MCF 10A (cell line): ENCODE data around the gene MOB3C. TPM values are rescaled to one million over a fixed set of nuclear protein-coding genes. Genes with fewer than 3 reads are reported as not detected.

Source experiments
- BruUV-seq: library from RNA; stranded (reverse); fragments of 400-500 nt; replicated peaks from 2 replicates; lab custom pipeline; 2021; lab: Mats Ljungman, UMichigan
- CTCF ChIA-PET: fragments of 300-600 bp; sonication (Branson Sonifier 250); formaldehyde crosslinking; extraction: SDS; loops from one replicate; lab custom pipeline; 2021; ENCODE audit warnings: antibody characterized with exemption, inconsistent platforms; lab: Yijun Ruan, JAX
- POLR2A ChIA-PET: fragments of 300-600, 350-650 bp; sonication (Branson Sonifier 250); formaldehyde crosslinking; extraction: SDS; loops from one replicate; lab custom pipeline; 2020; ENCODE audit warnings: antibody characterized with exemption, inconsistent platforms; lab: Yijun Ruan, JAX
- DNase-seq: peaks from one replicate; pipeline ENCODE4 v3.0.0-alpha.2; 2018; ENCODE audit not compliant: unreplicated experiment
- H3K27ac Mint-ChIP-seq: one replicate; pipeline ENCODE4 v1.8.0; 2022; ENCODE audit warnings: mild to moderate bottlenecking, low read depth, mixed read lengths; ENCODE audit not compliant: unreplicated experiment
- H3K27me3 Mint-ChIP-seq: one replicate; pipeline ENCODE4 v1.8.0; 2022; ENCODE audit warnings: mixed read lengths; ENCODE audit not compliant: insufficient read depth, unreplicated experiment
- H3K36me3 Mint-ChIP-seq: one replicate; pipeline ENCODE4 v1.8.0; 2022; ENCODE audit warnings: mild to moderate bottlenecking, moderate library complexity, mixed read lengths; ENCODE audit not compliant: insufficient read depth, unreplicated experiment
- H3K4me1 Mint-ChIP-seq: one replicate; pipeline ENCODE4 v1.8.0; 2022; ENCODE audit warnings: mixed read lengths; ENCODE audit not compliant: insufficient read depth, unreplicated experiment
- H3K4me3 Mint-ChIP-seq: one replicate; pipeline ENCODE4 v1.8.0; 2022; ENCODE audit warnings: mild to moderate bottlenecking, moderate library complexity, mixed read lengths; ENCODE audit not compliant: unreplicated experiment
- H3K9me3 Mint-ChIP-seq: one replicate; pipeline ENCODE4 v1.8.0; 2022; ENCODE audit warnings: mixed read lengths; ENCODE audit not compliant: unreplicated experiment
- CTCF ChIP-seq: fragments of 200-600 bp; IDR thresholded peaks from one replicate; pipeline ENCODE4 v1.8.0; 2022; ENCODE audit warnings: antibody characterized with exemption, mild to moderate bottlenecking; ENCODE audit not compliant: unreplicated experiment
- intact Hi-C: fragments of 100-400 bp; cut with micrococcal nuclease; formaldehyde crosslinking; loops from 2 replicates; pipeline ENCODE4 v1.14.1; 2022
- total RNA-seq: library from RNA; stranded (reverse); gene quantifications from 2 replicates; pipeline ENCODE4 v1.2.3, GENCODE V29; 2022

Gene MOB3C
- total RNA-seq, 1 experiment from 2014 or later, result 5.8 TPM

DNA sequence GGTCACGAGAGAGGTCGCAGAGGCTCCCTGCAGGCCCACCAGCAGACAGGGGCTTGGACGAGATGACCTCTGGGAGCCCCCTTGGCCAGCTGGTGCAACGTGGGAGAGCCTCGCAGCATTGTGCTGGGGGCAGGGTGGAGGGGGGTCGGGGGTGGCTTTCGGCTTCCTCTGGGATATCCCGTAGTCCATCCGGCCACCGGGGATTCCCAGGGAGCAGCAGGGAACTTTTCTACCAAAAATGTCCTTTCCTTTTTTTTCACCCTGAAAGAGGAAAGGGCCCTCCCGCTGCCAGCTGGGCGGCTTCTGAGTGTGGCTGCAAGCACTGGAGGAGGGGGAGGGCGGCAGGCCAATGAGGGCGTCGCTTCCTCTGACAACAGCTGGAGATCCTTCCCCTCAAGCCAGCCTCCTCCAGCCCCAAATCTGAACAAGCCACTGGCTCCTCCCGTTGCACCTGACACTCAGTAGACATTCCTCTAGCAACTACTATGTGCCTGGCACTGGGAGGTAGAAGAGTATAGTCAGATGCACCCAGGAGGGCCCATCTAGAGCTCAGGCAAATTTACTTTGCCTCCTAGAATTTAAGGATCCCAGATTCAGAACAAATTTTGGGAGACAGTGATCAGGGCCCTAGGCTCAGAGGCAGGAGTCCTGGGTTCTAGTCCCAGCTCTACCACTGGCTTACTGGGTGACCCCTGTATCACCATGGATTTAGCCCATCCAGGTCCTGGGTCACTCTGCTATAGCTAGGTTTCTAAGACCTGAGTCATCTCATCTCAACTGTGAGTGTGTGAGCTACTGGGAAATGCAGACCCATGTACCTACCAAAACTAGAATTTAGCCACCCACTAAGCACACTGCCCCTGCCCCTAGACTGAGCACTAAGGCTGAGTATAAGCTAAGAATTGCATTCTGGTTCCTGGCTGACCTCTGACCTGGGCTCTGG lies 2.7 kb downstream of the MOB3C start:
- CTCF ChIA-PET, result interaction anchor here (0.6 to 1.3 kb wide), 4 partner anchors 17 to 565 kb away, joined by 3 to 4 read pairs (median 4); no protein-coding TSS in a partner anchor
- peaks cover 34% of the 10 kb centered on the region for H3K4me1 Mint-ChIP-seq
- H3K36me3 Mint-ChIP-seq, result peaks cover 7% of the 10 kb centered on the region
- DNase-seq, result peak; percentile 67
- POLR2A ChIA-PET, result interaction anchor here (0.7 to 4.1 kb wide), 4 partner anchors 10 to 994 kb away, joined by 3 to 34 read pairs (median 3); partner anchors contain the start of gene MKNK1
- H3K27me3 Mint-ChIP-seq, result no peaks in the 10 kb centered on the region
- H3K9me3 Mint-ChIP-seq, result no peaks in the 10 kb centered on the region
- H3K27ac Mint-ChIP-seq, result peak overlapping the region; percentile 31
- no peak overlapping the region for H3K4me3 Mint-ChIP-seq
- intact Hi-C loops, result loop anchor here (1.0 kb wide), 1 partner anchor 28 kb away; no protein-coding TSS in a partner anchor
- no TSS peak for BruUV-seq
- TF ChIP-seq CTCF, result no peak

DNA sequence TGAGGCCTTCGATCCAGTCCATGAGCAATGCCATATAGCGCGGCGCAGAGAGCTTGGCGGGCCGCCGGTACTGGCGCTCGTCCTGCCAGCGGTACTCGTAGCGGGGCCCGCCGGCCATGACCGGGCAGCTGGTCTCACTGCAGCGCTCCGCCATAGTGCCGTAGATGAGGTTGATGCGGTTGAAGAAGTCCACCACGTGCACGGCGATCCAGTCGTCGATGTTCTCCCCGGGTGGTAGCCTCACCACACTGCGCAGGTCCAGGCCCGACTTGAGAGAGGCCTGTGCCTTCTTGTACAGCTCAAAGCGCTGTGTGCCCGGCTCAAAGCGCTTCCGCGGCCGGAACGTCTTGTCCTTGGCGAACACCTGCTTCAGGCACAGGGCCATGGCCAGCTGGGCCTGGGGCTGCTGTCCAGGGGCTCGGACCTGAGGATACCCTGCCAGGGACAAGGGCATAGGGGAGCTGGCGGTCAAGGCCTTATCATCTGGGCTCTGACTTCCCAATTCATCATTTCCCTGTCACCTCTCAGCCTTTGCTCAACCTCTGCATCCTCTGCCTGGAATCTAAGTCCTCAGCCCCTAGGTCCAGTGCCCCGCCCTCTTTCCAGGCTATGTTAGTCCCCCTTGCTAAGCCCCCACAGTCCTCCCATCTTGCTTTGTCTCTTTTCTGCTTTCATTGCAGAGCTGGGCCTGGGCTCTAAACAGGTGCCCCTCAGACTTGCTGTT lies 3.5 kb downstream of the MOB3C start:
- CTCF ChIA-PET, result interaction anchor here (1.1 to 1.3 kb wide), 2 partner anchors 18 to 66 kb away, joined by 4 read pairs; no protein-coding TSS in a partner anchor
- intact Hi-C loops, result loop anchor here (1.0 kb wide), 1 partner anchor 27 kb away; no protein-coding TSS in a partner anchor
- no peak overlapping the region for H3K27ac Mint-ChIP-seq
- H3K4me1 Mint-ChIP-seq, result peaks cover 34% of the 10 kb centered on the region
- H3K36me3 Mint-ChIP-seq, result peaks cover 7% of the 10 kb centered on the region
- DNase-seq, result no peak
- no peak for TF ChIP-seq CTCF
- BruUV-seq, result no TSS peak
- no peak overlapping the region for H3K4me3 Mint-ChIP-seq
- H3K9me3 Mint-ChIP-seq, result no peaks in the 10 kb centered on the region
- POLR2A ChIA-PET, result interaction anchor here (1.0 to 4.1 kb wide), 3 partner anchors 10 to 14 kb away, joined by 3 to 34 read pairs (median 4); partner anchors contain the start of gene MKNK1
- no peaks in the 10 kb centered on the region for H3K27me3 Mint-ChIP-seq

DNA sequence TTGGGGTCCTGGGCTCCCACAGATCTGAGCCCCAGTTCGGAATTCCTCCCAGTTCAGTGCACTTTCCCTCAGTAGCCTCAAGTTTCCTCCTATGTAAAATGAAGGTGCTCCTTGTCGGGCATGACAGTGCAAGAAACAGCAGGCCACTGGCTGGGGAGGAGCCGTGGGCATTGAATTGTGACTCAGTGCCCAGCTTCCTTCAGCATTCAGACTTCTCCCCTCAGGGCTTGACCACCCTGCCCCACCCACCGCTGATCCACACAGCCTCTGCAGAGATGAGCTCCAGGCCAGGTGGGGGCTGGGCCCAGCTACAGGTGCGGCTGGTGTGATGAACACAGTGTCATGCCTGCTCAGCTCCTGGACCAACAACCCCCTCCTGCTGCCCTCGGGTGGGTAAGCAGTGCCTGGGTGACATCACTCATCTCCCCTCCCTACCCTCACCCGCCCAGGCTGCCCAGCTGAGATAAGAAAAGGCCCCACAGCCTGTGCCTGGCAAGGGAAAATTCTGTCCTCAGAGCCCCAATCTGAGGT lies 4.9 kb downstream of the MOB3C start:
- intact Hi-C loops, result no loop called here
- peak overlapping the region; percentile 79 for H3K27ac Mint-ChIP-seq
- no TSS peak for BruUV-seq
- H3K36me3 Mint-ChIP-seq, result peaks cover 7% of the 10 kb centered on the region
- H3K4me1 Mint-ChIP-seq, result peaks cover 27% of the 10 kb centered on the region
- POLR2A ChIA-PET, result interaction anchor here (1.1 to 4.1 kb wide), 2 partner anchors 9 to 28 kb away, joined by 3 to 34 read pairs; partner anchors contain the start of gene MKNK1
- peak; percentile 80 for DNase-seq
- no peak for TF ChIP-seq CTCF
- H3K27me3 Mint-ChIP-seq, result no peaks in the 10 kb centered on the region
- peak overlapping the region; percentile 62 for H3K4me3 Mint-ChIP-seq
- no peaks in the 10 kb centered on the region for H3K9me3 Mint-ChIP-seq
- CTCF ChIA-PET, result interaction anchor here (0.5 kb wide), 1 partner anchor 65 kb away, joined by 3 read pairs; no protein-coding TSS in a partner anchor
